ACC112 (cell line): Measurements from ENCODE around the gene MCM7.
A peak's percentile ranks its signal among the peaks of the same experiment; 100 is the strongest.

Experiments
- H2AFZ ChIP-seq: fragments of 200-600 bp; sonication (generic); one replicate; pipeline ENCODE4 v1.6.0; 2017; ENCODE audit warnings: antibody characterized with exemption, low read length; ENCODE audit not compliant: unreplicated experiment
- H3K27ac ChIP-seq: fragments of 200-600 bp; sonication (generic); 2 replicates; pipeline ENCODE4 v1.5.1; 2014; ENCODE audit warnings: low read depth, mild to moderate bottlenecking, antibody characterized with exemption, low read length, moderate library complexity
- H3K27me3 ChIP-seq: fragments of 200-600 bp; sonication (generic); 2 replicates; pipeline ENCODE4 v1.6.1; 2014; ENCODE audit warnings: mild to moderate bottlenecking, antibody characterized with exemption, low read length, moderate library complexity, mixed read lengths; ENCODE audit not compliant: insufficient read depth
- H3K36me3 ChIP-seq: fragments of 200-600 bp; sonication (generic); 2 replicates; pipeline ENCODE4 v1.6.1; 2016; ENCODE audit warnings: mild to moderate bottlenecking, antibody characterized with exemption, low read length, moderate library complexity, mixed read lengths; ENCODE audit not compliant: insufficient read depth
- H3K4me1 ChIP-seq: fragments of 200-600 bp; sonication (generic); one replicate; pipeline ENCODE4 v1.6.1; 2016; ENCODE audit warnings: low read length, mixed read lengths; ENCODE audit not compliant: insufficient read depth, unreplicated experiment, control insufficient read depth
- H3K4me3 ChIP-seq: fragments of 200-600 bp; sonication (generic); 2 replicates; pipeline ENCODE4 v1.5.1; 2014; ENCODE audit warnings: mild to moderate bottlenecking, low read depth, low read length
- H3K79me2 ChIP-seq: fragments of 200-600 bp; sonication (generic); one replicate; pipeline ENCODE4 v1.6.0; 2016; ENCODE audit warnings: low read length; ENCODE audit not compliant: control insufficient read depth, unreplicated experiment, insufficient read depth

The MCM7 gene

GRCh38 chr7:100082978-100083377, 18.2 kb downstream of the MCM7 start:
- Histone ChIP-seq H3K27ac (no peak overlapping the region), H3K4me3 (no peak overlapping the region), H3K4me1 (peaks cover 20% of the 10 kb centered on the region), H3K27me3 (no peaks in the 10 kb centered on the region), H3K36me3 (peaks cover 6% of the 10 kb centered on the region; the same call in 1 of the 2 replicates), H3K79me2 (peaks cover 37% of the 10 kb centered on the region), H2AFZ (no peak overlapping the region)

- H3K27ac ChIP-seq = peak within 1 kb of the TSS; percentile 18; the same call in 1 of the 2 replicates
- H3K79me2 ChIP-seq = peaks cover 45% of the 10 kb centered on the region
- no peaks in the 10 kb centered on the region for H3K27me3 ChIP-seq
- H3K4me1 ChIP-seq = peaks cover 6% of the 10 kb centered on the region
- peaks cover 14% of the 10 kb centered on the region for H3K36me3 ChIP-seq
- H2AFZ ChIP-seq = peak within 1 kb of the TSS; percentile 39
- peak within 1 kb of the TSS; percentile 96 for H3K4me3 ChIP-seq
Observed at GRCh38 chr7:100081535-100082102, 19.6 kb downstream of the MCM7 start, which contains the start of gene ZNF3. TSS of gene ZNF3 (minus strand) at chr7:100081723. CDS start at chr7:100077357, 4,366 bp downstream.

GRCh38 chr7:100080907-100081534, 20.2 kb downstream of the MCM7 start:
- H3K36me3 ChIP-seq = peaks cover 19% of the 10 kb centered on the region
- H3K79me2 ChIP-seq = peaks cover 47% of the 10 kb centered on the region
- peak overlapping the region; percentile 13; the same call in 1 of the 2 replicates for H3K27ac ChIP-seq
- peak overlapping the region; percentile 96 for H3K4me3 ChIP-seq
- peaks cover 4% of the 10 kb centered on the region for H3K4me1 ChIP-seq
- peak overlapping the region; percentile 39 for H2AFZ ChIP-seq
- H3K27me3 ChIP-seq = no peaks in the 10 kb centered on the region

GRCh38 chr7:100079024-100079560, 22.1 kb downstream of the MCM7 start:
- H3K79me2 ChIP-seq = peaks cover 47% of the 10 kb centered on the region
- H3K27me3 ChIP-seq = no peaks in the 10 kb centered on the region
- no peak overlapping the region for H2AFZ ChIP-seq
- no peak overlapping the region for H3K27ac ChIP-seq
- no peak overlapping the region for H3K4me3 ChIP-seq
- H3K36me3 ChIP-seq = peaks cover 38% of the 10 kb centered on the region
- H3K4me1 ChIP-seq = peaks cover 4% of the 10 kb centered on the region

- no peak overlapping the region for H3K27ac ChIP-seq
- H2AFZ ChIP-seq = no peak overlapping the region
- no peaks in the 10 kb centered on the region for H3K27me3 ChIP-seq
- no peak overlapping the region for H3K4me3 ChIP-seq
- peaks cover 47% of the 10 kb centered on the region for H3K79me2 ChIP-seq
- H3K36me3 ChIP-seq = peaks cover 57% of the 10 kb centered on the region
- H3K4me1 ChIP-seq = peaks cover 4% of the 10 kb centered on the region
Observed at GRCh38 chr7:100077205-100077604, 24.0 kb downstream of the MCM7 start.

- Histone ChIP-seq H3K27me3 (no peaks in the 10 kb centered on the region), H3K27ac (no peak overlapping the region), H3K4me1 (peaks cover 4% of the 10 kb centered on the region), H3K36me3 (peaks cover 75% of the 10 kb centered on the region), H3K79me2 (peaks cover 36% of the 10 kb centered on the region), H3K4me3 (no peak overlapping the region), H2AFZ (no peak overlapping the region)
Observed at GRCh38 chr7:100075418-100075817, 25.8 kb downstream of the MCM7 start.

- no peak overlapping the region for H3K27ac ChIP-seq
- H2AFZ ChIP-seq = no peak overlapping the region
- no peaks in the 10 kb centered on the region for H3K27me3 ChIP-seq
- peaks cover 30% of the 10 kb centered on the region for H3K79me2 ChIP-seq
- H3K4me3 ChIP-seq = no peak overlapping the region
- H3K4me1 ChIP-seq = no peaks in the 10 kb centered on the region
- peaks cover 81% of the 10 kb centered on the region for H3K36me3 ChIP-seq
Observed at GRCh38 chr7:100074841-100075240, 26.4 kb downstream of the MCM7 start.

- Histone ChIP-seq H3K79me2 (peaks cover 9% of the 10 kb centered on the region), H2AFZ (no peak overlapping the region), H3K4me3 (no peak overlapping the region), H3K27me3 (no peaks in the 10 kb centered on the region), H3K36me3 (peaks cover 94% of the 10 kb centered on the region), H3K4me1 (no peaks in the 10 kb centered on the region), H3K27ac (no peak overlapping the region)
Observed at GRCh38 chr7:100072462-100072861, 28.7 kb downstream of the MCM7 start.

GRCh38 chr7:100071018-100071723, 30.0 kb downstream of the MCM7 start:
- no peaks in the 10 kb centered on the region for H3K79me2 ChIP-seq
- H3K27ac ChIP-seq = no peak overlapping the region
- H3K36me3 ChIP-seq = peaks cover 84% of the 10 kb centered on the region
- H3K4me1 ChIP-seq = no peaks in the 10 kb centered on the region
- H3K27me3 ChIP-seq = no peaks in the 10 kb centered on the region
- H2AFZ ChIP-seq = no peak overlapping the region
- peak overlapping the region; percentile 16; the same call in 1 of the 2 replicates for H3K4me3 ChIP-seq

- no peak overlapping the region for H3K27ac ChIP-seq
- peaks cover 8% of the 10 kb centered on the region for H3K4me1 ChIP-seq
- peaks cover 72% of the 10 kb centered on the region for H3K36me3 ChIP-seq
- no peaks in the 10 kb centered on the region for H3K79me2 ChIP-seq
- H2AFZ ChIP-seq = no peak overlapping the region
- no peaks in the 10 kb centered on the region for H3K27me3 ChIP-seq
- no peak overlapping the region for H3K4me3 ChIP-seq
Observed at GRCh38 chr7:100069991-100070390, 31.2 kb downstream of the MCM7 start.
